Measurements from ENCODE around the gene DNLZ.

GRCh38 chr9:136405481-136405880, 41.9 kb upstream of the DNLZ start:
- TF ChIP-seq TAF1 (IDR thresholded peaks at IDR 0.05; ENCODE audit: borderline replicate concordance, low read depth, low read length) (no peak), POLR2A (IDR thresholded peaks at IDR 0.05; ENCODE audit: low read depth, low read length) (no peak)

All from GM12892 (cell line).